Hepatocyte (in vitro differentiated cells): Measurements from ENCODE around the gene USP36.

Experiments used
- EZH2 ChIP-seq: fragments of 200-600 bp; sonication (generic); IDR thresholded peaks from 2 replicates; pipeline ENCODE4 v1.6.1; 2016; ENCODE audit warnings: antibody characterized with exemption, mild to moderate bottlenecking, borderline replicate concordance
- EZH2phosphoT487 ChIP-seq: fragments of 200-600 bp; sonication (generic); IDR thresholded peaks from one replicate; pipeline ENCODE4 v1.6.1; 2018; ENCODE audit warnings: antibody characterized with exemption, mild to moderate bottlenecking, low read depth, moderate library complexity; ENCODE audit not compliant: unreplicated experiment, severe bottlenecking
- TF ChIP-seq, protein P1 (sequence below): fragments of 200-600 bp; sonication (generic); IDR thresholded peaks from 2 replicates; pipeline ENCODE4 v1.5.1; 2016; ENCODE audit warnings: antibody characterized with exemption, mild to moderate bottlenecking; ENCODE audit not compliant: poor library complexity

DNA sequence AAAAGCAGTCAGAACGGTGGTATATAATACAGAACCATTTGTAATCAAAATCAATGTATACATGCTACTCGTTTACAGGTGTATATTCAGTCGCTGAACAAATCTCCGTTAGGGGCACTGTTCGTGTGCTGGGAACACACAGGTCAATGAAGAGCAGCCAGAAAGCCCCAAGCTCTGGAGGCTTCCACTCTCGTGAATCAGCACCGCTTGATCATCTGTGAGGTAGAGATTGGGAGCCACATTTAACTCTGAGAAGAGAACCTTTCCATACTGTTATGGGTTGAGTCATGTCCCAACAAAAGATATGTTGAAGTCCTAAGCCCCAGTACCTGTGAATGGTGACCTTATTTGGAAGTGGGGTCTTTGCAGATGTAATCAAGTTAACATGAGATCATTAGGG, 53.2 kb downstream of the USP36 start:
- TF ChIP-seq, protein P1, sequence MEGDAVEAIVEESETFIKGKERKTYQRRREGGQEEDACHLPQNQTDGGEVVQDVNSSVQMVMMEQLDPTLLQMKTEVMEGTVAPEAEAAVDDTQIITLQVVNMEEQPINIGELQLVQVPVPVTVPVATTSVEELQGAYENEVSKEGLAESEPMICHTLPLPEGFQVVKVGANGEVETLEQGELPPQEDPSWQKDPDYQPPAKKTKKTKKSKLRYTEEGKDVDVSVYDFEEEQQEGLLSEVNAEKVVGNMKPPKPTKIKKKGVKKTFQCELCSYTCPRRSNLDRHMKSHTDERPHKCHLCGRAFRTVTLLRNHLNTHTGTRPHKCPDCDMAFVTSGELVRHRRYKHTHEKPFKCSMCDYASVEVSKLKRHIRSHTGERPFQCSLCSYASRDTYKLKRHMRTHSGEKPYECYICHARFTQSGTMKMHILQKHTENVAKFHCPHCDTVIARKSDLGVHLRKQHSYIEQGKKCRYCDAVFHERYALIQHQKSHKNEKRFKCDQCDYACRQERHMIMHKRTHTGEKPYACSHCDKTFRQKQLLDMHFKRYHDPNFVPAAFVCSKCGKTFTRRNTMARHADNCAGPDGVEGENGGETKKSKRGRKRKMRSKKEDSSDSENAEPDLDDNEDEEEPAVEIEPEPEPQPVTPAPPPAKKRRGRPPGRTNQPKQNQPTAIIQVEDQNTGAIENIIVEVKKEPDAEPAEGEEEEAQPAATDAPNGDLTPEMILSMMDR = no peak
- no peak for TF ChIP-seq EZH2phosphoT487
- TF ChIP-seq EZH2 = no peak
